Measurements from ENCODE around the gene SRBD1. TPM values are rescaled to one million over a fixed set of nuclear protein-coding genes. Genes with fewer than 3 reads are reported as not detected.

SRBD1 gene
- total and polyA plus RNA-seq, 2 of the 8 experiments (the other 6 are each of a cell fraction or from before 2014, with no cell fraction given): 4.6 to 20.0 TPM

DNA sequence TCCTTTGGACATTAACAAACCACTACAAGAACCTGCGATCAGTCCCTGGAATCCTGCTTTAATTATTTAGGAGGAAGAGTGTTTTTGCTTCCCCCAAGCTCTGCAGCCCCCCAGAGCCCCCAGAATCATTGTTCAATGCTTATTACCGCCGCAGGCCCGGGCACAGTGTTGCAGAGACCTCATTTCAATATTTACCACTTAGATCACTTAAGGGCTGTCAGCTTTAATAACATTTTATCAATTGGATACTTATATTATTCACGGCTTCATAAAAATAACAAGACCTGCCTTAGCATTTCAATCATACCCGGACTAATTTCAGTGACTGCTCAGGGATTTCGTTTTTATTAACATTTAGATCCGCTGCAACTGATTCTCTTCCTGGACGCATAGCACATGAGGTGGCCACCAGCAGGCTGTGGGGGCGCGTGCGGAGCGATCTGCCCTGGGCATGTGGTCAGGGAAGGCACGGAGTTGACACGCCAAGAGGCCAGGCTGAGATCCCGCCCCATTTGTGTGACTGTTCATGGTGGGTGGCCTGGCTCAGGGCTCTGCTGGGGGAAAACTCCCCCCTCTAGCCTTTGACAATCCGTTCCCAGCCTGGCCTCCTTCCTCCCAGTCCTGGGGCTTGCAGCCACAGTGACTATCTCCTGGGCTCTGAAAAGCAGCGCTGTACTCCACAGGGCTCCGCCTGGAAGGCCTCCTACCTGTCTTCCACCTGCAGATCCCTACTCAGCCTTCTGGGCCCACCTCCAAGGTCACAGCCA, 267.6 kb downstream of the SRBD1 start (continued):
- no peak for TF ChIP-seq TAF7 (optimal IDR thresholded peaks at IDR 0.05; ENCODE audit: borderline replicate concordance, low read depth, low read length)
- TF ChIP-seq POLR2A (IDR thresholded peaks at IDR 0.05; ENCODE audit: control extremely low read depth in 1 of 2, low read depth in 2 of 2, low read length in 2 of 2): no peak
- TF ChIP-seq, protein P1, sequence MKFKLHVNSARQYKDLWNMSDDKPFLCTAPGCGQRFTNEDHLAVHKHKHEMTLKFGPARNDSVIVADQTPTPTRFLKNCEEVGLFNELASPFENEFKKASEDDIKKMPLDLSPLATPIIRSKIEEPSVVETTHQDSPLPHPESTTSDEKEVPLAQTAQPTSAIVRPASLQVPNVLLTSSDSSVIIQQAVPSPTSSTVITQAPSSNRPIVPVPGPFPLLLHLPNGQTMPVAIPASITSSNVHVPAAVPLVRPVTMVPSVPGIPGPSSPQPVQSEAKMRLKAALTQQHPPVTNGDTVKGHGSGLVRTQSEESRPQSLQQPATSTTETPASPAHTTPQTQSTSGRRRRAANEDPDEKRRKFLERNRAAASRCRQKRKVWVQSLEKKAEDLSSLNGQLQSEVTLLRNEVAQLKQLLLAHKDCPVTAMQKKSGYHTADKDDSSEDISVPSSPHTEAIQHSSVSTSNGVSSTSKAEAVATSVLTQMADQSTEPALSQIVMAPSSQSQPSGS (IDR thresholded peaks at IDR 0.05; ENCODE audit: low read length): no peak
- no peak for TF ChIP-seq HDAC2 (IDR thresholded peaks at IDR 0.05; ENCODE audit: borderline replicate concordance in 1 of 2, low read depth in 2 of 2, low read length in 2 of 2)

Measured in H1 (cell line).